Mesenchymal stem cell (in vitro differentiated cells and primary cell): ENCODE results near the gene PXDN.
A peak's percentile ranks its signal among the peaks of the same experiment; 100 is the strongest.
"Not testable (repeated sequence)": the region's sequence is repeated elsewhere in the genome, so short reads cannot be mapped to it uniquely, and the experiment has no call there.

ENCODE experiments used
- DNase-seq: peaks from one replicate; pipeline ENCODE4 v3.0.0-alpha.2; 2013
- H2AFZ ChIP-seq: one replicate; pipeline ENCODE4 v1.6.1; 2013; ENCODE audit warnings: low read depth, mild to moderate bottlenecking, control low read depth, inconsistent platforms, low read length, moderate library complexity
- H2AK5ac ChIP-seq: 2 replicates; pipeline ENCODE4 v1.6.1; 2013; ENCODE audit warnings: low read length, moderate library complexity, mild to moderate bottlenecking, inconsistent platforms; ENCODE audit not compliant: severe bottlenecking
- H2BK120ac ChIP-seq: one replicate; pipeline ENCODE4 v1.6.1; 2013; ENCODE audit warnings: low read depth, mild to moderate bottlenecking, inconsistent platforms, low read length, moderate library complexity
- H2BK12ac ChIP-seq, 2 experiments: one replicate each; pipeline ENCODE4 v1.6.1; 2013; ENCODE audit warnings: inconsistent platforms in 2 of 2, low read length in 2 of 2, mild to moderate bottlenecking in 2 of 2, moderate library complexity in 2 of 2, control low read depth in 1 of 2
- H2BK15ac ChIP-seq: one replicate; pipeline ENCODE4 v1.6.1; 2013; ENCODE audit warnings: mild to moderate bottlenecking, low read depth, inconsistent platforms; ENCODE audit not compliant: poor library complexity, severe bottlenecking
- H2BK5ac ChIP-seq: 2 replicates; pipeline ENCODE4 v1.6.1; 2013; ENCODE audit warnings: low read depth, mild to moderate bottlenecking, low read length, control low read depth, inconsistent platforms; ENCODE audit not compliant: poor library complexity, severe bottlenecking
- H3K14ac ChIP-seq, 2 experiments: one replicate each; pipeline ENCODE4 v1.6.1; 2013; ENCODE audit warnings: inconsistent platforms in 2 of 2, low read length in 2 of 2, control low read depth in 1 of 2, mild to moderate bottlenecking in 1 of 2, moderate library complexity in 1 of 2
- H3K18ac ChIP-seq, 2 experiments: one replicate each; pipeline ENCODE4 v1.6.1; 2013; ENCODE audit warnings: inconsistent platforms in 2 of 2, low read length in 2 of 2, control low read depth in 1 of 2, low read depth in 1 of 2, mild to moderate bottlenecking in 1 of 2
- H3K23ac ChIP-seq, 2 experiments: one replicate each; pipeline ENCODE4 v1.6.1; 2013; ENCODE audit warnings: inconsistent platforms in 2 of 2, low read length in 2 of 2, mild to moderate bottlenecking in 2 of 2, moderate library complexity in 2 of 2, control low read depth in 1 of 2
- H3K27ac ChIP-seq: 2 replicates; pipeline ENCODE4 v1.5.1; 2013; ENCODE audit warnings: mild to moderate bottlenecking, moderate library complexity, low read length, control low read depth, inconsistent platforms; ENCODE audit not compliant: poor library complexity, severe bottlenecking
- H3K27me3 ChIP-seq, 2 experiments: 2 replicates each; pipeline versions ENCODE4 v1.6.1 to v1.7.0; 2013; ENCODE audit warnings: low read length in 2 of 2, mild to moderate bottlenecking in 2 of 2, moderate library complexity in 2 of 2, control low read depth in 1 of 2, inconsistent platforms in 1 of 2; ENCODE audit not compliant: control insufficient read depth in 1 of 2, insufficient read depth in 1 of 2
- H3K36me3 ChIP-seq, 2 experiments: 2 replicates each; pipeline versions ENCODE4 v1.6.1 to v1.7.0; 2013; ENCODE audit warnings: low read length in 2 of 2, control low read depth in 1 of 2, inconsistent platforms in 1 of 2, low read depth in 1 of 2, mild to moderate bottlenecking in 1 of 2; ENCODE audit not compliant: insufficient read depth in 2 of 2, control insufficient read depth in 1 of 2
- H3K4ac ChIP-seq, 2 experiments: one replicate each; pipeline ENCODE4 v1.6.1; 2013; ENCODE audit warnings: inconsistent platforms in 2 of 2, low read length in 2 of 2, mild to moderate bottlenecking in 2 of 2, moderate library complexity in 2 of 2, control low read depth in 1 of 2, low read depth in 1 of 2
- H3K4me1 ChIP-seq: 2 replicates; pipeline ENCODE4 v1.6.1; 2013; ENCODE audit warnings: low read depth, low read length, control low read depth; ENCODE audit not compliant: control insufficient read depth, insufficient read depth
- H3K4me2 ChIP-seq: 2 replicates; pipeline ENCODE4 v1.6.1; 2013; ENCODE audit warnings: low read length, mild to moderate bottlenecking, inconsistent platforms; ENCODE audit not compliant: poor library complexity, severe bottlenecking
- H3K4me3 ChIP-seq, 2 experiments: 2 replicates each; pipeline versions ENCODE4 v1.5.1 to v1.7.0; 2013; ENCODE audit warnings: low read length in 2 of 2, mild to moderate bottlenecking in 2 of 2, control low read depth in 1 of 2, low read depth in 1 of 2; ENCODE audit not compliant: insufficient read depth in 1 of 2
- H3K79me1 ChIP-seq: replicated peaks from 2 replicates; pipeline ENCODE4 v1.6.1; 2013; ENCODE audit warnings: mild to moderate bottlenecking, control low read depth, low read length, inconsistent platforms; ENCODE audit not compliant: poor library complexity, severe bottlenecking
- H3K9ac ChIP-seq: 2 replicates; pipeline ENCODE4 v1.7.0; 2013; ENCODE audit warnings: mild to moderate bottlenecking, low read length, moderate library complexity
- H3K9me3 ChIP-seq: 2 replicates; pipeline ENCODE4 v1.7.0; 2013; ENCODE audit warnings: mild to moderate bottlenecking, low read length; ENCODE audit not compliant: control insufficient read depth
- H4K8ac ChIP-seq: one replicate; pipeline ENCODE4 v1.6.1; 2013; ENCODE audit warnings: inconsistent platforms, mild to moderate bottlenecking, low read length, moderate library complexity
- H4K91ac ChIP-seq: one replicate; pipeline ENCODE4 v1.6.1; 2013; ENCODE audit warnings: mild to moderate bottlenecking, low read length, inconsistent platforms
- WGBS: methylation state at CpG from one replicate; pipeline ENCODE4 v1.1.7; 2013; ENCODE audit warnings: mixed read lengths; 5-methylcytosine and 5-hydroxymethylcytosine counted together

Gene PXDN

GRCh38 chr2:1680222-1681016, 63.9 kb downstream of the PXDN start:
- Histone ChIP-seq H2AK5ac (no peak overlapping the region), H3K4me2 (no peak overlapping the region), H3K27ac (no peak overlapping the region), H2BK12ac (no peak overlapping the region), H3K36me3 (peaks cover 69 to 72% of the 10 kb centered on the region in 2 experiments), H3K23ac (no peak overlapping the region), H3K27me3 (no peaks in the 10 kb centered on the region), H4K91ac (no peak overlapping the region), H3K79me1 (peaks cover 20% of the 10 kb centered on the region), H2BK15ac (no peak overlapping the region), H3K4me1 (peaks cover 22% of the 10 kb centered on the region), H4K8ac (no peak overlapping the region), H3K14ac (no peak overlapping the region), H2BK120ac (no peak overlapping the region), H3K9ac (no peak overlapping the region), H3K18ac (no peak overlapping the region), H2BK5ac (no peak overlapping the region), H3K4ac (no peak overlapping the region), H3K4me3 (no peak overlapping the region), H3K9me3 (no peaks in the 10 kb centered on the region), H2AFZ (no peak overlapping the region)
- WGBS = 97% methylated on average over 32 of the region's 33 CpGs
- no peak for DNase-seq

- H3K4me2 ChIP-seq, H2BK120ac ChIP-seq, H3K9ac ChIP-seq, H2BK15ac ChIP-seq, H3K27me3 ChIP-seq, H3K9me3 ChIP-seq, H3K14ac ChIP-seq, H3K18ac ChIP-seq, H2AK5ac ChIP-seq, H3K4me3 ChIP-seq, H2BK5ac ChIP-seq, H3K27ac ChIP-seq, H2AFZ ChIP-seq, H2BK12ac ChIP-seq, DNase-seq, H3K23ac ChIP-seq, H3K4ac ChIP-seq: not testable (repeated sequence)
- H3K4me1 ChIP-seq = peaks cover 20% of the 10 kb centered on the region
- H4K91ac ChIP-seq = peak overlapping the region; percentile 78
- H3K36me3 ChIP-seq = peaks cover 70 to 71% of the 10 kb centered on the region in 2 experiments
- 92% methylated on average over 11 of the region's 11 CpGs for WGBS
- H3K79me1 ChIP-seq = peaks cover 25% of the 10 kb centered on the region
- H4K8ac ChIP-seq = peak overlapping the region; percentile 74
Observed at GRCh38 chr2:1679488-1680039, 64.8 kb downstream of the PXDN start.

- not testable (repeated sequence) for DNase-seq, H2BK120ac ChIP-seq, H3K27ac ChIP-seq, H3K4me3 ChIP-seq, H3K9me3 ChIP-seq, H2AFZ ChIP-seq, H2BK15ac ChIP-seq, H3K4ac ChIP-seq, H3K9ac ChIP-seq, H2BK5ac ChIP-seq, H3K23ac ChIP-seq, H4K8ac ChIP-seq, H2BK12ac ChIP-seq, H3K4me2 ChIP-seq, H2AK5ac ChIP-seq, H3K27me3 ChIP-seq, H4K91ac ChIP-seq, H3K18ac ChIP-seq
- H3K14ac ChIP-seq = peak overlapping the region in 1 of 2 experiments; percentile 35
- H3K4me1 ChIP-seq = peaks cover 19% of the 10 kb centered on the region
- H3K79me1 ChIP-seq = peaks cover 29% of the 10 kb centered on the region
- peaks cover 74 to 76% of the 10 kb centered on the region in 2 experiments for H3K36me3 ChIP-seq
- 97% methylated on average over 7 of the region's 7 CpGs for WGBS
Observed at GRCh38 chr2:1679065-1679464, 65.2 kb downstream of the PXDN start.

- Histone ChIP-seq H3K27me3 (no peaks in the 10 kb centered on the region), H2BK12ac (no peak overlapping the region), H2BK15ac (no peak overlapping the region), H3K4me1 (peaks cover 19% of the 10 kb centered on the region), H4K91ac (no peak overlapping the region), H3K36me3 (peaks cover 77 to 79% of the 10 kb centered on the region in 2 experiments), H3K23ac (no peak overlapping the region), H2AFZ (no peak overlapping the region), H3K18ac (no peak overlapping the region), H3K9me3 (no peaks in the 10 kb centered on the region), H3K4me2 (no peak overlapping the region), H3K14ac (no peak overlapping the region), H3K79me1 (peaks cover 29% of the 10 kb centered on the region), H2AK5ac (no peak overlapping the region), H3K27ac (no peak overlapping the region), H3K4ac (no peak overlapping the region), H2BK5ac (no peak overlapping the region), H3K4me3 (no peak overlapping the region), H2BK120ac (no peak overlapping the region), H3K9ac (no peak overlapping the region), H4K8ac (peak overlapping the region; percentile 7)
- WGBS = 91% methylated on average over 12 of the region's 14 CpGs
- DNase-seq = no peak
Observed at GRCh38 chr2:1678609-1679008, 65.7 kb downstream of the PXDN start.
